ENCODE data around the gene KLHL26.
"Not testable (repeated sequence)": the region's sequence is repeated elsewhere in the genome, so short reads cannot be mapped to it uniquely, and the experiment has no call there.

Gene KLHL26

DNA sequence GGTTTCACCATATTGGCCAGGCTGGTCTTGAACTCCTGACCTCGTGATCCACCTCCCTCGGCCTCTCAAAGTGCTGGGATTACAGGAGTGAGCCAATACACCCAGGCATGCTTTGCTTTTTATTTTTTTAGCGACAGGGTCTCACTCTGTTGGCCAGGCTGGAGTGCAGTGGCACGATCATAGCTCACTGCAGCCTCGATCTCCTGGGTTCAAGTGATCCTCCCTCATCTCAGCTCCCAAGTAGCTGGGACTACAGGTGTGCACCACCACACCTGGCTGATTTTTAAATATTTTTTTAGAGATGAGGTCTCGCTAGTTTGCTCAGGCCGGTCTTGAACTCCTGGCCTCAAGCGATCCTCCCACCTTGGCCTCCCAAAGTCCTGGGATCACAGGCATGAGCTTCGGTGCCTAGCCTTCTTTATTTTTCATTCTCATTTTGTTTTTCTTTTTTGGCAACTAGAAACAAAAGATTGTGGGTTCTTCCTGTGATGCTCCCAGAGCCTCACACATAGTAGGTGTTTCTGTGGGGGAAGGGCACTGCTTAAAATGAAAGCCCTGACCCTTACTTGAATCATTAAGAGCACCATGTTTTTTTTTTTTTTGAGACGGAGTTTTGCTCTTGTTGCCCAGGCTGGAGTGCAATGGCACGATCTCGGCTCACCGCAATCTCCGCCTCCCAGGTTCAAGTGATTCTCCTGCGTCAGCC is 36.0 kb upstream of the KLHL26 start:
- DNase-seq (ENCODE audit: low read depth) = not testable (repeated sequence)

DNA sequence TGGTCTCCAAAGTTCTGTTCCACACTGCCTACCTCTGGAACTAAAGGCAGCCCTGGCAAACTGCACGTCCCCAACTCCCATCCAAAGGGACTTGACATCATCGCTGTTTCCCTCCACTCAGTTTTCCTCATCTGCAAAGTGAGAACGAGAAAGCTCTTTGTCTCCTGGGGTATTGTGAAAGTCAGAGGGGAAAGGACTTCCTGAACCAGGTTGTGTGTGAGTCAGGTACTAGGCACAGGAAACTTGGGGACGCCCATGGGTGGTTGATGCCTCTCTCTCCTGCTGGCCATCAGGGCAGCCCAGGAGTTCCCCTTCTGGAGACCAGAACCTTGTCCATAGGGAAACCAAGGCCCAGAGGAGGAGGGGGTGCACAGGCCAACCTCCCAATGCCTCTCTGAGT is 35.0 kb upstream of the KLHL26 start:
- DNase-seq (ENCODE audit: low read depth) = no peak

DNA sequence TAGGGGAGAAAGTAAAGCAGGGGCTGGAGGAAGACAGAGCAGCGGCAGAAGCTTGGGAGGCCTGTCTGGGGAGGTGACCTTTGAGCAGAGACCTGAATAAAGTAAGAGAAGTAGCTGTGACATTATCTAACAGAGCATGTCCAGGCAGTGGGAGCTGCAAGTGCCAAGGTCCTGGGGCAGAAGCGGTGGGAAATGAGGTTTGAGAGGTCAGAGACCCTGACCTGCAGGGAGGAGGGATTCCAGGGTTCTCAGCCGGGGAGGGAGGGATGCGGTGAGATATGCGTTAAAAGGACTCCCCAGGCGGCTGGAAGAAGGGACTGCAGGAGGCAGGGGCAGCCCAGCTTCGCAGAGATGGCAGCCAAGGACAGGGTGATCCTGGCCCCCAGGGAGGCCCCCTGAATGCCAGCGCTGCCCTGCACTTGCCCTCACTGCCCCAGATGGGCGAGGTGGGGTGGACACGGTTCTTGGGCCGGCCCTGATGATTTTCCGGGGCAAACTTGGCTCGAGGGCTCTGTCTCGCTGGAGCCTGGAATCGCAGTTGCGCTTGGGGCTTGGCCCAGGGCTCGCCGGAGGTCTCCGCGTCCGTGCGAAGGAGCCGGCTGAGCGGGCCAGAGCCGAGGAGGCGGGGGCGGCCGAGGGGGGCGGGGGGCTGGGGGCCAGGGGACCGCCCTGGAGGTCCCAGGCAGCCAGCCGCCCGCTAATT is 33.4 kb upstream of the KLHL26 start:
- DNase-seq (ENCODE audit: low read depth) = no peak

DNA sequence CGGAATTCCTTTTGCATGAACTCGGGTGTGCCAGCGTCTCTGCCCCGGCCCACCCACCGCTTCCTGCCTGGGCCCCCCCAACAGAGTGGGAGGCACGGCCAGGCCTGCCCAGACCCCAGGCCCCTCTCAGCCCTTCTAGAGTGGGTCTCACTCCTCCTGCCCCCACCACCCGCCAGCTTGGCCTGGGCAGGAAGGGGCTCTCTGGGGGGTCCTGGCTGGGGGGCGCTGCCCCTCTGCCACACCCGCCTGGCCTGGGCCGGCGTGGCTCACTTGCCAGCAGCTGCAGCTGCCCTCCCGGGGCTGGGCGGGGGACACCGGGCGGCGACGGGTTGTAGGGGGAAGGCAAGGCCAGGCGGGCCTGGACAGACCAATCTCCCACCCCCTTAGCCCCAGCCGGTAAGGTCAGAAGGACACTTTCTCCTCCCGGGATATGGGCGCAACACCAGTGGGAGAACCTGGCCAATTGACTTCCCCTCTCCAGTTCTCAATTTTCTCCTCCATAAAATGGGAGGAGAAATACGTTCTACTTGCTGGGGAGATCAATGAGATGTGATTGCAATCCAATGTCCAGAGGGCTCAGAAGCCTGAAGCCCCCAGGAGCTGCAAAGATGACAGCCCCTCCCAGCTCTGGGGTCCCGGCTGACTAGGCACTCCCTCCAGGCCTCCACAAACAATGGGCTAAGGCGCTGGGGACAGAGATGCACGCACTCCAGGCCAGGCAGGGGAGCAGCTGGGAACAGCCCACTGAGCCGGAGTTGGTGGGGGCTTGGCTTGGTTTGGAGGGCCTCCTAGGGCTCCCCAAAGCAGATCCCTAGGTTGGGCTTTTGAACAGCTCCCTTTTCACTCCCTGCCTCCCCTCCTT is 32.6 kb upstream of the KLHL26 start:
- no peak for DNase-seq (ENCODE audit: low read depth)

DNA sequence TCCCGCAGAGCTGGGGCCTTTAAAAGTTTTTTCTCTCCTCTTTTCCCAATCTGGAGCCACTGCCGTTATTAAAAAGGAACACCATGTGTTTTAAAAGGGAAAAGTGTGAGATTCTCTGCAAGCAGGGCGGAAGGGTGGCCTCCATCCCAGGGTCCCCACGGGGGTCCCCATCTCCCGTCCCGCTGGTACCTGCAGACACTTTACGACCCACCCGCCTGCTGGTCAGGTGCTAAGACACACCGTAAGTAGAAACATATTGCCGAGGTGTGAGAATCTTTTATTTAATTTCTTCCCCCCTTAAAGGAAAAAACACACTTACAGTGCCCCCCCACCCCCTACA is 32.0 kb upstream of the KLHL26 start:
- no peak for DNase-seq (ENCODE audit: low read depth)

DNA sequence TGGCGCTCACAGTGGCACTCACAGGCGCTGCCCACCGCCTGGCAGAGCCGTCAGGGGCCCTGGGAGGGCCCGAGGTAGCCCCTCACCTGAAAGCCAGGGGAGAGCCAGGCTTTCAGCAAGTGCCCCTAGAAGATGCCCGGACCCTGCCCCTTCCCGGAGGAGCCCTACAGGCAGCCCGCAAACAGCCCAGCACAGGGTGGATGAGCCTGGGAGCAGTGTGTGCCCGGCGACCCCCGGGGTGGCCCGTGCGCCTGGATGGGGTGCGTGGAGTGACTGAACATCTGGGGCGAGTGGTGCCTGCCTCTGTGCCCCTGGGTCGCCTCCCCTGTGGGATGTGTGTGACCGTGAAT is 31.7 kb upstream of the KLHL26 start:
- no peak for DNase-seq (ENCODE audit: low read depth)

DNA sequence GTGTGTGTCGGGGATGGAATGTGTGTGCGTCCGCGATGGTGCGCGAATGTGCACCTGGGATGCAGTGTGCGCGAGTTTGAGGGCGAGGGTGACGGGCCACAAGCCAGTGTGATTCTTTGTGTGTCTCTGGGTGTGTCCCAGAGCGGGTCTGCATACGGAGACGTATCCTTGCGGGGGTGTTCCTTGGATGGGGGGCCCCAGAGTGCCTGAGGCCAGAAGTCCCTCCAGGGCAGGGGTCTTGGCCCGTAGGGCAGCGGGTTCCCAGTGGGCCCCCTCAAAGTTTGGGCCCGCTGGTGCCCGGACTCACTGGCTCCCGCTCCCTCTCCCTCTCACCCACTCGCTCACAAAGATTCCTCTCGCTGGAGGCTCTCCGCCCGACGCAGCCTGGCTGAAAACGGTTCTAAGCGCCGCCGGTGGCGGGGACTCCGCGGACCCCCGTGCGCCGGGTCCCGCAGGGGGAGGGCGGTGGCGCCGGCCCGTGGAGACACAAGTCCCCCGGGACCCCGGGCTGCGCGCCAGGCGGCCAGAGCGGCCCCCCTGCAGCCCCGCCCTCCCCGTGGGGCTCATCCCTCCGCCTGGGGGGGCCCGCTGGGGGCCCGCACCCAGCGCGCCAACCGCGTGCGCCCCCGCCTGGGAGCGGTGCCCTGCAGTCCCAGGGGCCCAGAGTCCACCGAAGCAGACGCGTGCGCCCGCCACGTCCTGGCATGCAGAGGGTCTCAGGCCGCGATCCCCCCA is 31.1 kb upstream of the KLHL26 start:
- DNase-seq (ENCODE audit: low read depth) = no peak

DNA sequence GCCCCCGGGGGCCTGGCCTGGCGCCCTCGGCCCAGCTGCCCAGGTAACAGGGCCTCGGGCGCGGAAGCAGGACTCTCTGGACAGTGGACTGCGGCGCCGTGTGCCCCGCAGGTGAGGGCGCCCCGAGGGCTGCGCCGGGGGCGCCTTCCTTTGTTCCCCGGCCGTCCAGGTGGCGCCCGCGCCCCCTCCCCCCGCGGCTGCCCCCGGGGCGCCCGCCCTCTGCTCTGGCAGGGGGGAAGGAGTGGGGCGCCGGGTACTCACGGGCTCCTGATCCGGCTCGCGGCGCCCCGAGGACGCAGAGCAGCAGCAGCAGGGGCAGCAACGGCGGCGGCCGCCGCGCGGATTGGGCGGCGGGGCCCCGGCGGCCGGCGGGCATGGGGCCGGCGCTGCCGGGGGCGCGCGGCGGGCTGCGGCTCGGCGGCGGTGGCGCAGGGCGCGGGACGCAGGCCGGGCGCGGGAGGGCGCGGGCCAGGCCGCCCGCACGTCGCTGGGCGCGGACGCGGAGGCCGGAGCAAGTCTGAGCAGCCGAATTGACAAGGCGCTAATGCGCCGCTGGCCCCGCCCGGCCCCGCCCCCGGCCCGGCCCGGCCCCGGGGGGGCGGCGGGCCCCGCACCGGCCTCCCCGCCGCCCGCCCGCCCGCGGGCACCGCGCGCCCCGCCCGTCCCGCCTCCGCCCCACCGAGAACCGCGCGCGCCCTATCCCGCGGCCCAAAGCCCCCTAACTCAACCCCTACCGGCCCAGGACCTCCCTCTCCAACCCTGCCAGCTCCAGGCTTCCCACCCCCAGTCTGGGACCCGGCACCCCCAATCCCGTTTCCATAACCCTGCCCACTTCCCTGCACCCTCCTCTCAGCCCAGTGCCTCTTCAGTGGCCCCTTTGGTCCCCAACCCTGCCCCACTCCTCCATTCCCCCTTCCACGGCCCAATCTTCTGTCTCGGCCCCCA is 30.3 kb upstream of the KLHL26 start, which contains the start of gene CRLF1:
TSS of gene CRLF1 (minus strand) at position 519 of the 945 bp plus-strand sequence. CDS start at position 376, 143 bp downstream.
- DNase-seq (ENCODE audit: low read depth) = no peak

DNA sequence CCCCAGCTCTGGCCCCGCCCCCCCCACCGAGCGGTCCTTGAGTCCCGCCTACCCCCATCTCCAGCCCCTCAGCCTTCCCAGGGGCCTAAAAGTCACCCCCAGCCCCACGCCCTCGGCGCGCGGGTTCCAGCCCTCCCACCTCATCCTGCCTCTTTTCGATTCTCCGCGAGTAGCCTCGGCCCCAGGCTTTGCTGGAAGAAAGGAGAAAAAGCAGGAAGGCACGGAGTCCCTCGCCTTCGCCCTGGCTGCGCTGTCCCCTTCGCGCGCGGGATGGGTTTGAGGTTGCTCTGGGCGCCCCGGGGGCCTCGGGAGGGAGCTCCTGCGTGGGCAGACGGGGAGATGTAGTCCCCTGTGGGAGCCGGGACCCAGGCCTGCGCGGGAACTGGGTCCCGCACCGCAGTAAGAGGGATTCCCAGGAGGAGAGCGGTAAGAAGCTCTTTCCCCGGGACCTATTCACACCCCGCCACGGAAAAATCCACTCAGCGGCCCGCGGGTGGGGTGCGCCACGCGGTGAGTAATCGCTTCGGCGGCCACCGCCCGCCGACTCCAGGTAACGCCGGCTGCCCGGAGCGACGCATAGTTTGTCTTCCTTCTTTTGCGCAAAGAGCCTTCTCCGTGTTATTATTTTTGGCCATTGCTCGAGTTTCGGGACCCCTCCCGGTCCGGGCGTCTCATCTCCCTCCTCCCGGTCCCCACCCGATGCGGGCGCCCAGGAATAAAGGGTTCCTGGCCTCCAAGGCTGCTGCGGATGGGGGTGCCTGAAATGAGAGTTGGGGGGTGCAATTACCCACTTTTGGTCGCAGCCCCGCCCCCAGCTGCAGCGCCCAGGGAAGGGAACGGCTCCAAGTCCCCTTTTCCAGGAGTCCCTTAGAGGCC is 29.4 kb upstream of the KLHL26 start:
- DNase-seq (ENCODE audit: low read depth) = no peak

DNA sequence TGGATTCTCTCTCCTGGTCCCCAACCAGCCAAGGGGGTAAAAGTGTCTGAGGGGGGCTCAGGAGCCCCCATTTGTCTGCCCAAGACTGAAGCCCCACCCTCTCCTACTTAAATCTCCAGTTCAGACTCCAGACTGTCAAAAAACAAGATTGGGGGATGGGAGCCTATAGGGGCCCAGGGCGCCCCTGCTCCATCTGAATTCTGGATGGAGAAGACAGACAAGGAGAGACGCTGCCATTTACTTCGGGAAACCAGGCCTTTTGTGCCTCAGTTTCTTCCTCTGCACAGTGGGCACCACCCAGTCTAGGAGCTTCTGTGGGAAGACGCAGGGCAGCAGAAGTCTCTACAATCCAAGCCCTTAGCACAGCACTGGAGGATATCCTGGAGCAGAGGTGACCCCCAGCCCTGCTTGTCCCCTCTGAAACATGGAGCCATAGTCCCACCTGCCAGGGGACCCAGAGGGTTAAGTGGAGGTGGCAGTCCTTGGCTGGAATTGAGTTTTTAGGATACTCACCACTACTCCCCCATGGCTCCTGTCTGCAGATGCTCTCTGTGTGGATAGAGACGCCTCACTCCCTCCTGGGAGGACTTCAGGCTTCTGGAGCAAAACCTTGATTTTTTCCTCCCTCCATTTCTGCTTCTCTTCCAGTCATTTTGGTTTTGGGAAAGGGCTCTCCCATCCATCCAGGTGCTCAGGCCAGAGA is 28.6 kb upstream of the KLHL26 start:
- DNase-seq (ENCODE audit: low read depth) = no peak

DNA sequence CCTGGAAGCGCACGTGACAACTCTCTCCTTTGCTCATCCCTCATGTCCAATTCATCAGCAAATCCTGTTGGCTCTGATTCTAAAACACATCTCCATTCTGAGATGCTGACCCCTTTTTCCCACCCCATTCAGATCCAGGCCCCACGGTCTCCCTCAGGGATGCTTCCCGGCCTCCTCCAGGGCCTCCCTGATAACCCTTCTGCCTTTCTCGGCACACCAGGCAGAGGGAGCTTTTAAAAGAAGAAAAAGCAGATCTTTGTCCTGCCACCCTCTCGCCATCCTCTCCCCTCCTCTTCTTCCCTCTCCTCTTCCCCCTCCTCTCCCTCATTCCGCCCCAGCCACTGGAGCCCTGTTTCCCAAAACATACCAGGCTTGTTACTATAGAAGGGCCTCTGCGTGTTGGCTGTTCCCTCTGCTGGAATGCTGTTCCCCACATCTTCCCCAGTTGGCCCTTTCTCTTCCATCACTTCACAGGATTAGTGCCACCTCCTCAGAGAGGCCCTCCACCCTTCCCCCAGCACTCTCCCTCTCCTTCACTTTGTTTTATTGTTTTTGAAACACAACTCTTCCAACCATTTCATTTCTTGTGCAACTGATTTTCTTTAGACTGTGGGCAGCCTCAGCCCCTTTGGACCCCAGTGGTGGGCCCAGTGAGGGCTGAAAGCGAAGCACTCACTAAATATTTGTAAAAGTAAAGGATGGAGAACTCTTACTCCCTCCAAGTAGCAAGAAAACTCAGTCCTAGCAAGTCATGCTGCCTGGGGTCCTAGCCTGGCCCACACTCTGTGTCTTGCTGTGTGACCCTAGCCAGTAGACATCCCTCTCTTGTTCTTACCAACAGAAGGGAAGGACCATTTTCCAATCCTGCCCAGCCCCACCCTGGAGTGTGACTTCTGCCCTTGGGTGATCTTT is 27.8 kb upstream of the KLHL26 start:
- DNase-seq (ENCODE audit: low read depth) = no peak

DNA sequence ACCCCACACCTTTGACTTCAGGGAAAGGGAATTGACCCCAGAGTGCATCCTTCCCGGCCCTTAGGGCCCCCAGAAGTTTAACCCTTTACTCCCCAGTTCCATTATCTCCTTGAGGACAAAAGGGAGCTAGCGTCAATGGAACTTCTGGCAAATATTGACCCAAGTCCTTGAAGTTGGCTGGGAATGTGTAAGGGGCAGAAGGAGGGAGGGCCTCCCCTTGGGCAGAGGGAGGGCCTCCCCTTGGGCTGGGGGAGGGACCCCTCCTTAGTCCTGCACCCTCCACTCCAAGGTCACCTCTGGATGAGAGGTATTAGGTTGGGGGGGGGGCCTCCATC is 27.1 kb upstream of the KLHL26 start:
- DNase-seq (ENCODE audit: low read depth) = no peak

DNA sequence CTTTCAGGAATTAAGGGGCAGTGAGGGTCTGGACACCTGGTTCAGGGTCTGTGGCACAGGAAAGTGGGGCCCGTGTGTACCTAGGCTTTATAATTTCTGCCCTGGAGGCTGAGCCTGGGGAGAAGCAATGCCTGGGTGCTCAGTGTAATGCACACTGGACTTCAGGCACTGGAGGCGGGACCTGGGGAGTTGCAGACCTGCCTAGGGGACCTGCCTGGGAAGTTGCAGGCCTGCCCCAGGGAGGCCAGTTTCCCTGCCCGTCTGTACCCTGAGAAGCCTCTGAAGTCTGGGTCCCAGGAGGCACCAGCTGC is 26.6 kb upstream of the KLHL26 start:
- no peak for DNase-seq (ENCODE audit: low read depth)

DNA sequence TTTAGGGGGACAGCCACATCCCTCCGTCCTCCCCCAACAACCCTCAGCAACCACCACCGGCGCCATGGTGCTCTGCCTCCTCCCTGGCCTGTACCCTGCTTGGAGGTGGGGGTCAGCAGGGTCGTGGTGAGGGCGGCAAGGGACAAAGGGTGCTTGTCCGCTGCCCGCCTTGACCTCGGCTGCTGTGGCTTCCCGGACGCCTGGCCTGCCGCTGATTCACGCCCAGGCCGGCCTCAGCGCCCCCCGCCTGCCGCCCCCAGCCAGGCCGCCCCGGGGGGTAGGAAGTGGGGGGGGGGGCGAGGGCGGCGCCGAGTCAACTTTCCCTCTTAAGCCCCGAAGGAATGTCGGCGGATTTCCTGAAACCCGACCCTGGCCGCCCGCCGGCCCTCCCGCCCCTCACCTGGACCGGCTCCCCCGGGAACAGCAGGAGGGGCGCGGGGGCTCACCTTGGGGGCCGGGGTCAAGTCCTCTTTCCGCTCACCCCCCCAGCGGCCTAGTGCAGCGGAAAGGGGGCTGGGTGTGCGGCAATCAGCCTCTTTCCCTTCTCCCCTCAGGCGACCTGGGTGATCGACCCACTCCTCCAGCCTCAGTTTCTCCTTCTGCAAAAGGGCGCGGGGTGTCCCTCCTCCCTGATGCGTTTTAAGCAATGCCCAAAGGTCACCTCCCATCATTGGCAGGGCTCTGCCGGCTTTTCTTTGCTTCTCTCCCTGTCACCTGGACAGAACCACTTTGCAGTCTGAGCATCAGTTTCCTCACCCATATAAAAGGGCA is 26.1 kb upstream of the KLHL26 start:
- no peak for DNase-seq (ENCODE audit: low read depth)

DNA sequence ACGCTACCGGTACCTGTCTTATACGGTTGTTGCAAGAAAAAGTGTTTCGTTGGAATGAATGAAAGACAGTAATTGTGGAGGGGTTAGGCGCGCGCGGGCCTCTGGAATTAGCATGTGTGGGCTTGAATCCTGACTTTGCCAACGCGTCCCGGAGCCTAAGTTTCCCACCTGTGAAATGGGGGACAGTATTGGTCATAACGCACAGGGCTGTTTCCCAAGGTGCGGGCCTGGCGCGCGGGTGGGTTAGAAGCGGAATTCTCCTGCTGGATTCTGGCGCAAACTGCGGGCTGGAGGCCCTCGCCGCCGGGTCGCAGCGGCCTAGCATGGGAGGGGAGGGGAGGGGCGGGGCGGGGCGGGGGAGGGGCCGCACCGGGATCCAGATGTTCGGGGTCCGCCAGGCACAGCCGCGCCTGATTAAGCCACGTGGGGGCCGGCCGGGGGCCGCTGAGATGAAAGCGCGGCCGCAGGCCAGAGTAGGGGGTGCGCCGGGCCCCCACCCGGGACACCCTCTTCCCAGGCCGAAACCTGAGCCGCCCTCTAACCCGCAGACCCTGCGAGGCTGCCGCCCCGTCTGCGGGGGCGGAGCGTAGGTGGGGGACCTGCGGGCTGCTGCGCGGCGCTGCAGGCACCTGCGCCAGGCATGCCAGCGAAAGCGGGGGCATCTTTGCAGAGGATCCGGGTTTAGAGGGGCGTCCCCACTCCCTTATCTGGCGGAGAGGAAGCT is 25.3 kb upstream of the KLHL26 start:
- no peak for DNase-seq (ENCODE audit: low read depth)

DNA sequence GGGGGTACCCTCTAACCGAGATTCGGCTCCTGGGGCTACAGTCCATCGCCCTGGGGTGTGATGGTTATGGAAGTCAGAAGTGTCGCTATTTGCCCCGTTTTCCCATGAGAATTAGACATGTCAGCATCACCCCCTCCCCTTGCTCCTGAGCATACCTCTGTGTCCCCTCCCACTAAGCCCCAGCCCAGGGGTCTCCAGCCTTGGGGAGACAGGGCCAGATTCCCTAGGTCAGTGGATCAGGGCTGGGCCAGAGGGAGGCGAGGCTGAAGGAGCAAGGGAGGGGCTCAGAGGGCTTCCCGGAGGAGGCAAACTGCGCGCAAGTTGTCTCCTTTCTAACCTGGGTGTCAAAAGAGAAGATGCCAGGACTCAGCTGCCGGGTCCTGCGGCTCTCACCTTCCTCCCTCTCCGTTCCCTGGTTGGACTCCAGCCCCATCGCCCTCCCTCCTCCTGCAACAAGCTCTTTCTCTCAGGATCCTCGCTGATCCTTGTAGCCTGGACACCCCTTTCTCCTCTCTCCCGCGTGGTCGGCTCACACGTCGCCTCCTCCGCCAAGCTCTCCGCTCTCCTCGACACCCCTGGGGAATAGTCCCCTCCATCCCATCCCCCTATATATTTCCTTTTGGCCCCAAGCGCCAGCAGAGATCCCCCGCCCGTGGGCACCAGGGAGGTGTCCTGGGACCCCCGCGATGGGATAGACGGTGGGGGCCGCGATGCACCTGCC is 24.6 kb upstream of the KLHL26 start:
- DNase-seq (ENCODE audit: low read depth) = no peak

All from activated gamma-delta T cell treated with anti-CD3 and anti-CD28 coated beads, Interleukin-2, amount 50 U/mL, for 16 hours (primary cell).